Sigmoid colon (tissue), 4 donors: ENCODE data around the gene CPSF4L.

Experiments used
- EP300 ChIP-seq, 4 donors: sonication (generic); formaldehyde crosslinking; IDR thresholded peaks; one replicate each; pipeline ENCODE4 v1.6.1; 2017; ENCODE audit warnings: antibody characterized with exemption in 4 of 4
- POLR2AphosphoS5 ChIP-seq, 4 donors: sonication (generic); formaldehyde crosslinking; IDR thresholded peaks; one replicate each; pipeline ENCODE4 v1.6.1; 2017; ENCODE audit warnings: antibody characterized with exemption in 4 of 4

DNA sequence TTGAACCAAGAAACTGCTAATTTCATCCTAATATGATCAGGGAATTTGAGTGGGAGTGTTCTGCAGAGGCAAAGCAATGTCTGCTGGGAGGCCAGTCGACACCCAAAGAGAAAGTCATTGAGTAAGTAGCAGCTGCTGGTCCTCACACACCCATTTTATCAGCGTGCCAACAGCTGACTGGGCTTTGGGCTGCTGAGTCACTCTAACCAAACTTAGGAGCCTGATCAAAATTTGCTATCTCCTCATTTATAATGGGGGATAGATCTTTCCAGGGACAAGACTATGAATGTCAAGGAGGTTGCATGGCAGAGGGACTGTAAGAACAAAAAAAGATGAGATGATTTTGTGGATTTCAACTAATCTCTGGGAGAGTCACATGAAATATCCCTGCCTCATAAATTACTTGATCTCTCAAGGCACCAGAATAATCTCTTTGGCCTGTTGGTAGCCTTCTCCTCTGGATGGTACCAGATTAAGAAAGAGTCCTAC is 32.9 kb downstream of the CPSF4L start:
- peak in 3 of 4 donors; percentile 25 to 44 (median 35) for TF ChIP-seq POLR2AphosphoS5 (IDR thresholded peaks at IDR 0.05)
- TF ChIP-seq EP300 (IDR thresholded peaks at IDR 0.05) = no peak
